HepG2 (cell line): ENCODE measurements around the gene WFDC5. TPM values are rescaled to one million over a fixed set of nuclear protein-coding genes. Genes with fewer than 3 reads are reported as not detected.

Source experiments
- BCL6 ChIP-seq: IDR thresholded peaks from 2 replicates; pipeline ENCODE4 v1.6.1; 2016; ENCODE audit warnings: missing genetic modification reagents, missing compliant biosample characterization
- CREM ChIP-seq, 2 experiments: sonication (generic) in 1 of 2; formaldehyde crosslinking in 1 of 2; IDR thresholded peaks; 2 replicates each; pipeline versions ENCODE4 v1.4.0 to v1.6.1; 2016 to 2020; ENCODE audit warnings: antibody characterized with exemption in 1 of 2, mild to moderate bottlenecking in 1 of 2, missing genetic modification reagents in 1 of 2
- DMAP1 ChIP-seq: IDR thresholded peaks from 2 replicates; pipeline ENCODE4 v1.6.1; 2016
- DNMT1 ChIP-seq: sonication (generic); formaldehyde crosslinking; IDR thresholded peaks from 2 replicates; pipeline ENCODE4 v1.5.1; 2020; ENCODE audit warnings: mild to moderate bottlenecking, missing genetic modification reagents
- FOXC1 ChIP-seq: sonication (generic); formaldehyde crosslinking; IDR thresholded peaks from 2 replicates; pipeline ENCODE4 v1.8.0; 2022; ENCODE audit warnings: mild to moderate bottlenecking, missing genetic modification reagents, borderline replicate concordance
- MTF1 ChIP-seq: sonication (generic); formaldehyde crosslinking; IDR thresholded peaks from 2 replicates; pipeline ENCODE4 v1.5.0; 2020; ENCODE audit warnings: missing genetic modification reagents
- MXD4 ChIP-seq: IDR thresholded peaks from 2 replicates; pipeline ENCODE4 v1.6.1; 2016; ENCODE audit warnings: mild to moderate bottlenecking, missing biosample characterization, missing genetic modification reagents
- PAF1 ChIP-seq: IDR thresholded peaks from 2 replicates; pipeline ENCODE4 v1.6.1; 2016; ENCODE audit warnings: missing genetic modification reagents, missing compliant biosample characterization
- PHF8 ChIP-seq: sonication (generic); formaldehyde crosslinking; IDR thresholded peaks from 2 replicates; pipeline ENCODE4 v1.5.0; 2020; ENCODE audit warnings: missing genetic modification reagents
- SCMH1 ChIP-seq: sonication (generic); formaldehyde crosslinking; IDR thresholded peaks from 2 replicates; pipeline ENCODE4 v1.9.0; 2021; ENCODE audit warnings: missing genetic modification reagents, mild to moderate bottlenecking, borderline replicate concordance
- SRY ChIP-seq: sonication (generic); formaldehyde crosslinking; IDR thresholded peaks from 2 replicates; pipeline ENCODE4 v1.8.0; 2022; ENCODE audit warnings: mild to moderate bottlenecking, missing genetic modification reagents
- TCF7L2 ChIP-seq: IDR thresholded peaks from 2 replicates; pipeline ENCODE4 v1.6.1; 2011; ENCODE audit warnings: mild to moderate bottlenecking, low read depth, low read length, moderate library complexity
- TGIF2 ChIP-seq: IDR thresholded peaks from 2 replicates; pipeline ENCODE4 v1.6.1; 2016; ENCODE audit warnings: control low read depth, missing compliant biosample characterization
- TOPORS ChIP-seq: sonication (generic); formaldehyde crosslinking; IDR thresholded peaks from 2 replicates; pipeline ENCODE4 v1.8.0; 2023; ENCODE audit warnings: mild to moderate bottlenecking, missing genetic modification reagents
- YEATS4 ChIP-seq: sonication (generic); formaldehyde crosslinking; IDR thresholded peaks from 2 replicates; pipeline ENCODE4 v1.4.0; 2020; ENCODE audit warnings: missing genetic modification reagents, borderline replicate concordance
- ZBTB2 ChIP-seq: sonication (generic); formaldehyde crosslinking; IDR thresholded peaks from 2 replicates; pipeline ENCODE4 v1.8.0; 2022; ENCODE audit warnings: low read depth, missing genetic modification reagents
- ZBTB46 ChIP-seq: sonication (generic); formaldehyde crosslinking; IDR thresholded peaks from 2 replicates; pipeline ENCODE4 v1.4.0; 2020; ENCODE audit warnings: mild to moderate bottlenecking, missing genetic modification reagents, borderline replicate concordance
- ZFP90 ChIP-seq: sonication (generic); formaldehyde crosslinking; IDR thresholded peaks from 2 replicates; pipeline ENCODE4 v1.8.0; 2022; ENCODE audit warnings: missing genetic modification reagents, mild to moderate bottlenecking, inconsistent platforms, borderline replicate concordance
- ZNF33A ChIP-seq: sonication (generic); formaldehyde crosslinking; IDR thresholded peaks from 2 replicates; pipeline ENCODE4 v1.5.1; 2020; ENCODE audit warnings: missing genetic modification reagents, mild to moderate bottlenecking, moderate library complexity, borderline replicate concordance
- ZNF530 ChIP-seq: sonication (generic); formaldehyde crosslinking; IDR thresholded peaks from 2 replicates; pipeline ENCODE4 v1.5.0; 2020; ENCODE audit warnings: low read depth, mild to moderate bottlenecking, missing genetic modification reagents
- ZNF546 ChIP-seq: sonication (generic); formaldehyde crosslinking; conservative IDR thresholded peaks from 2 replicates; pipeline ENCODE4 v1.8.1; 2023; ENCODE audit warnings: mild to moderate bottlenecking, missing genetic modification reagents
- ZNF552 ChIP-seq: sonication (generic); formaldehyde crosslinking; IDR thresholded peaks from 2 replicates; pipeline ENCODE4 v1.9.0; 2022; ENCODE audit warnings: missing genetic modification reagents, mild to moderate bottlenecking, borderline replicate concordance
- ZNF75D ChIP-seq: sonication (generic); formaldehyde crosslinking; IDR thresholded peaks from 2 replicates; pipeline ENCODE4 v1.8.1; 2023; ENCODE audit warnings: missing genetic modification reagents, mild to moderate bottlenecking, borderline replicate concordance
- ZNF790 ChIP-seq: sonication (generic); formaldehyde crosslinking; IDR thresholded peaks from 2 replicates; pipeline ENCODE4 v1.8.0; 2022; ENCODE audit warnings: missing genetic modification reagents, mild to moderate bottlenecking, borderline replicate concordance
- ZSCAN29 ChIP-seq: sonication (generic); formaldehyde crosslinking; conservative IDR thresholded peaks from 2 replicates; pipeline ENCODE4 v1.4.0; 2020; ENCODE audit warnings: mild to moderate bottlenecking, missing genetic modification reagents
- polyA plus RNA-seq, 8 experiments: library from polyadenylated mRNA; depleted of rRNA in 3 of 8; stranded (reverse) in 7 of 8; unstranded in 1 of 8; fragments of >200 nt; fragmentation: Illumina TruSeq in 4 of 8; extraction: Trizol in 4 of 8; gene quantifications; 2 replicates each; pipeline versions ENCODE4 v1.2.1 to v1.2.3, GENCODE V29; 2011 to 2016; ENCODE audit warnings: low read depth in 4 of 8, missing spikeins in 1 of 8, mixed read lengths in 1 of 8; ENCODE audit not compliant: insufficient read depth in 1 of 8
- total RNA-seq, 5 experiments: library from RNA; depleted of rRNA; stranded (reverse); fragments of >200 nt; fragmentation: Illumina TruSeq; extraction: Trizol; gene quantifications; 2 replicates each; pipeline ENCODE4 v1.2.3, GENCODE V29; 2016; ENCODE audit warnings: low read depth in 1 of 5
- TF ChIP-seq, protein P1 (sequence below): IDR thresholded peaks from 2 replicates; pipeline ENCODE4 v1.4.0; 2020; ENCODE audit warnings: mild to moderate bottlenecking, missing genetic modification reagents

WFDC5 gene
- total and polyA plus RNA-seq, 2 of the 13 experiments (the other 11 are each of a cell fraction or from before 2014, with no cell fraction given) = not detected

GRCh38 chr20:45077559-45077958, 37.4 kb downstream of the WFDC5 start (continued):
- TF ChIP-seq TGIF2 (CRISPR knock-in tag) (no peak), ZNF552 (no peak), PHF8 (no peak), TOPORS (no peak; the same call in 1 of the 2 replicates), ZBTB2 (no peak), PAF1 (CRISPR knock-in tag) (no peak), CREM (IDR thresholded peaks at IDR 0.05) (peak; percentile 44; the same call in 1 of the 2 replicates), CREM (CRISPR knock-in tag; IDR thresholded peaks at IDR 0.05) (no peak), ZNF546 (CRISPR knock-in tag) (no peak), ZNF33A (CRISPR knock-in tag) (no peak), ZSCAN29 (CRISPR knock-in tag) (0 out of 2 replicates have a peak, but pooled peaks have one; percentile 45), ZNF75D (CRISPR knock-in tag) (no peak), SRY (CRISPR knock-in tag) (no peak), YEATS4 (no peak), ZNF790 (CRISPR knock-in tag) (peak; percentile 40; the same call in 1 of the 2 replicates), ZNF530 (CRISPR knock-in tag) (no peak), SCMH1 (CRISPR knock-in tag) (no peak), MXD4 (no peak; the same call in 1 of the 2 replicates), BCL6 (CRISPR knock-in tag) (peak; percentile 78), DNMT1 (CRISPR knock-in tag) (no peak), DMAP1 (CRISPR knock-in tag) (peak; percentile 46; the same call in 1 of the 2 replicates), ZBTB46 (CRISPR knock-in tag) (0 out of 2 replicates have a peak, but pooled peaks have one; percentile 57), ZFP90 (CRISPR knock-in tag) (no peak), FOXC1 (CRISPR knock-in tag) (no peak), TCF7L2 (no peak), MTF1 (CRISPR knock-in tag) (no peak)
- TF ChIP-seq, protein P1, sequence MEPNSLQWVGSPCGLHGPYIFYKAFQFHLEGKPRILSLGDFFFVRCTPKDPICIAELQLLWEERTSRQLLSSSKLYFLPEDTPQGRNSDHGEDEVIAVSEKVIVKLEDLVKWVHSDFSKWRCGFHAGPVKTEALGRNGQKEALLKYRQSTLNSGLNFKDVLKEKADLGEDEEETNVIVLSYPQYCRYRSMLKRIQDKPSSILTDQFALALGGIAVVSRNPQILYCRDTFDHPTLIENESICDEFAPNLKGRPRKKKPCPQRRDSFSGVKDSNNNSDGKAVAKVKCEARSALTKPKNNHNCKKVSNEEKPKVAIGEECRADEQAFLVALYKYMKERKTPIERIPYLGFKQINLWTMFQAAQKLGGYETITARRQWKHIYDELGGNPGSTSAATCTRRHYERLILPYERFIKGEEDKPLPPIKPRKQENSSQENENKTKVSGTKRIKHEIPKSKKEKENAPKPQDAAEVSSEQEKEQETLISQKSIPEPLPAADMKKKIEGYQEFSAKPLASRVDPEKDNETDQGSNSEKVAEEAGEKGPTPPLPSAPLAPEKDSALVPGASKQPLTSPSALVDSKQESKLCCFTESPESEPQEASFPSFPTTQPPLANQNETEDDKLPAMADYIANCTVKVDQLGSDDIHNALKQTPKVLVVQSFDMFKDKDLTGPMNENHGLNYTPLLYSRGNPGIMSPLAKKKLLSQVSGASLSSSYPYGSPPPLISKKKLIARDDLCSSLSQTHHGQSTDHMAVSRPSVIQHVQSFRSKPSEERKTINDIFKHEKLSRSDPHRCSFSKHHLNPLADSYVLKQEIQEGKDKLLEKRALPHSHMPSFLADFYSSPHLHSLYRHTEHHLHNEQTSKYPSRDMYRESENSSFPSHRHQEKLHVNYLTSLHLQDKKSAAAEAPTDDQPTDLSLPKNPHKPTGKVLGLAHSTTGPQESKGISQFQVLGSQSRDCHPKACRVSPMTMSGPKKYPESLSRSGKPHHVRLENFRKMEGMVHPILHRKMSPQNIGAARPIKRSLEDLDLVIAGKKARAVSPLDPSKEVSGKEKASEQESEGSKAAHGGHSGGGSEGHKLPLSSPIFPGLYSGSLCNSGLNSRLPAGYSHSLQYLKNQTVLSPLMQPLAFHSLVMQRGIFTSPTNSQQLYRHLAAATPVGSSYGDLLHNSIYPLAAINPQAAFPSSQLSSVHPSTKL (CRISPR knock-in tag) = peak; percentile 90
